Cardiac muscle cell (in vitro differentiated cells and primary cell): ENCODE data around the gene NOTCH3. TPM values are rescaled to one million over a fixed set of nuclear protein-coding genes. Genes with fewer than 3 reads are reported as not detected.

Experiments used
- DNase-seq, 2 donors: peaks; one replicate each; pipeline versions ENCODE4 v3.0.0 to v3.0.0-alpha.2; 2010 to 2017; ENCODE audit warnings: low read depth in 1 of 2, low spot score in 1 of 2
- H3K27ac ChIP-seq: fragments of 200-600 bp; sonication (generic); 2 replicates; pipeline ENCODE4 v1.5.1; 2016
- H3K27me3 ChIP-seq: fragments of 200-600 bp; sonication (generic); 2 replicates; pipeline ENCODE4 v1.6.0; 2016; ENCODE audit warnings: control low read depth
- H3K36me3 ChIP-seq: fragments of 200-600 bp; sonication (generic); 2 replicates; pipeline ENCODE4 v1.5.1; 2016; ENCODE audit warnings: control low read depth
- H3K4me1 ChIP-seq: fragments of 200-600 bp; sonication (generic); 2 replicates; pipeline ENCODE4 v1.8.1; 2017; ENCODE audit warnings: low read depth, mild to moderate bottlenecking, mixed run types
- H3K4me3 ChIP-seq: fragments of 200-600 bp; sonication (generic); 2 replicates; pipeline ENCODE4 v1.5.1; 2016; ENCODE audit warnings: mild to moderate bottlenecking
- H3K9me3 ChIP-seq: fragments of 200-600 bp; sonication (generic); 2 replicates; pipeline ENCODE4 v1.5.1; 2017; ENCODE audit warnings: low read depth, mild to moderate bottlenecking, control low read depth
- CTCF ChIP-seq: IDR thresholded peaks from 2 replicates; pipeline ENCODE4 v1.5.1; 2012; ENCODE audit warnings: low read depth, mild to moderate bottlenecking, low read length
- polyA plus RNA-seq: library from polyadenylated mRNA; unstranded; fragments of >200 nt; fragmentation: Nextera tagmentation; extraction: Ambion mirVana; gene quantifications from 2 replicates; pipeline ENCODE4 v1.2.1, GENCODE V29; 2016
- total RNA-seq: library from RNA; depleted of rRNA; stranded (reverse); fragments of >200 nt; gene quantifications from 2 replicates; pipeline ENCODE4 v1.2.3, GENCODE V29; 2016

The NOTCH3 gene
- total RNA-seq (27.2 and 40.4 TPM in 2 replicates), polyA plus RNA-seq (19.9 and 28.5 TPM in 2 replicates)

DNA sequence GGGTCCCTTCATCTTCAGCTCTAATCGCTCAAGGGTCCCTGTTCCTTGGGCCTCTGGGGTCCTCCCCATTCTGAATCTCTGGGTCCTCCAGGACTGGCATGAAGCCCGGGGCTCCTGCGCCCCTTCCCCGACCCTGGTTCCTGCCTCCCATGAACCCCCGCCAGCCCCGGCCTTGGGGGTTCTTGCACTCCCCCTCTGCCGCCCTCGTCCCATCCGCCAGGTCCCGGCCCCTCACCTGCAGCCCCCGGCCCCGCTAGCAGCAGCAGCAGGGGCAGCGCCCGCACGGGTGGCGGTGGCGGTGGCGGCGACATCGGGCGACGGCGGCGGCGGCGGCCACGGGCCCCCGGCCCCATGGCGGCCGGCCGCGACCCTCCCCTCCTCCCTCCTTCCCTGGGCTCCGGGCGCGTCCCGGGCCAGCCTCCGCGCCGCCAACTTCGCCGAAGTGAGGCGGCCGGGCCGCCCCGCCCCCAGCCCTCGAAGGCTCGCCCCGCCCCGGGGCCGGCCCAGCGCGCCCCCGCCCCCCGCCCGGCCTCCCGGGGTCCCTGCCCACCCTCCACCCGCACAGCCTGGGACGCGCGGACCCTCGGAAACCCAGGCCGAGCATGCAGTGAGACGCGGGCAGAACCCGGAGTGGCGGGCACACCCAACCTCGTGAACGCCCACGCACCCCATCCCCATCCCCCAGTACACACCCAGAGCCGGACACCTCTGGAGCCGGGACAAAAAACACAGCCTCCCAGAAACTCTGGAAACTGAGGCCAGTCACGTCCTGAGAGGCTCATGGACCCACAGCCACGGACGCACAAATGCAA is at the start of gene NOTCH3:
NOTCH3 (minus strand) TSS at position 443 of the 812 bp plus-strand sequence; CDS start at position 353, 90 bp downstream.
- peak in 1 of 2 donors; percentile 83 for DNase-seq
- Histone ChIP-seq H3K4me1 (no peaks in the 10 kb centered on the region), H3K9me3 (no peaks in the 10 kb centered on the region), H3K4me3 (peak within 1 kb of the TSS; percentile 88), H3K27ac (peak within 1 kb of the TSS; percentile 19), H3K27me3 (no peaks in the 10 kb centered on the region), H3K36me3 (no peaks in the 10 kb centered on the region)
- no peak for TF ChIP-seq CTCF

DNA sequence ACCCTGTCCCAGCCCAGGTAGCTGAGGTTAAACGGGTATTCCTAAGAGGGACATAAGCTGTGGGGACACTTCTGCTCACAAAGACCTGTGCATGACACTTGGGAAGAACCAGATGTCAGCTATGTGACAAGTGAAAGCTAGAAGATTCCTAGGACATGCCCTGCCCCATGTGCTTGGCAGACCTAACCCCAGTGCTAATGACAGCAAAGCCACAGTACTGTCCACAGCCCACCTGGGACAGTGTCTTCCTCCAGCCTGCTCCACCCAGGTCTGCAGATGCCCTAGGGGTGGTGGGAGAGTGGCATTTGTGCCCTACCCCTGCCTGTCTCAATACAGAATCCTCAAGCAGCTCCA is 49.8 kb upstream of the NOTCH3 start:
- no peaks in the 10 kb centered on the region for H3K4me1 ChIP-seq
- no peak for DNase-seq

GRCh38 chr19:15249972-15250639 is 49.3 kb upstream of the NOTCH3 start:
- TF ChIP-seq CTCF, result no peak
- H3K4me1 ChIP-seq, result no peaks in the 10 kb centered on the region

More for the DNA sequence above, 49.8 kb upstream of the NOTCH3 start:
- H3K27ac ChIP-seq, result peak overlapping the region; percentile 66
- no peak for TF ChIP-seq CTCF
- H3K27me3 ChIP-seq, result no peaks in the 10 kb centered on the region
- H3K9me3 ChIP-seq, result no peaks in the 10 kb centered on the region
- H3K36me3 ChIP-seq, result peaks cover 53% of the 10 kb centered on the region
- H3K4me3 ChIP-seq, result no peak overlapping the region

DNA sequence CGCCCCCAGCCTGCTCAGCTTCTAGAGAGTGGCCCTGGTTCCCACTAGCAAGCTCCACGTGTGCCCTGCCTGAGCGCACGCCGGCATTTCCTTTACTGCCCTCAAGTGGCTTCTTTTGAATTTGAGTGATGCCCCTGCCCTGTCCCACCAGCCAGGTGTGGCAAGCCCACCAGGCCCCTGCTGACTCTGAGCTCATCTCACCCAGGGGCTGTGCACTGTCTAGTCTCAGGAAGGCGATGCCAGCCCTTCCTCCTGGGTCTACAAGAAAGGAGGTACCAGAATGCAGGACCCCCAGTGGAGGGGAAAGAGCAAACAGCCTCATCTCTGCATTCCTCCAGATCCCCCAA is 48.7 kb upstream of the NOTCH3 start:
- no peak for TF ChIP-seq CTCF
- Histone ChIP-seq H3K4me3 (no peak overlapping the region), H3K27ac (peak overlapping the region; percentile 66), H3K4me1 (no peaks in the 10 kb centered on the region), H3K9me3 (no peaks in the 10 kb centered on the region), H3K36me3 (peaks cover 48% of the 10 kb centered on the region), H3K27me3 (no peaks in the 10 kb centered on the region)
- DNase-seq, result no peak

More at GRCh38 chr19:15249972-15250639, 49.3 kb upstream of the NOTCH3 start:
- Histone ChIP-seq H3K27me3 (no peaks in the 10 kb centered on the region), H3K27ac (peak overlapping the region; percentile 66), H3K36me3 (peaks cover 53% of the 10 kb centered on the region), H3K9me3 (no peaks in the 10 kb centered on the region), H3K4me3 (no peak overlapping the region)
- DNase-seq, result peak in 1 of 2 donors; percentile 94

GRCh38 chr19:15248648-15249527 is 48.1 kb upstream of the NOTCH3 start:
- DNase-seq, result peak in 1 of 2 donors; percentile 92
- H3K27me3 ChIP-seq, result no peaks in the 10 kb centered on the region
- no peaks in the 10 kb centered on the region for H3K4me1 ChIP-seq
- peaks cover 46% of the 10 kb centered on the region for H3K36me3 ChIP-seq
- TF ChIP-seq CTCF, result no peak
- peak overlapping the region; percentile 66 for H3K27ac ChIP-seq
- no peak overlapping the region for H3K4me3 ChIP-seq
- H3K9me3 ChIP-seq, result no peaks in the 10 kb centered on the region
